T-helper 22 cell (primary cell): ENCODE data around the gene NHS.

Experiments used
- DNase-seq: peaks from one replicate; pipeline ENCODE4 v3.0.0-alpha.2; 2020; ENCODE audit warnings: low read depth

The NHS gene

DNA sequence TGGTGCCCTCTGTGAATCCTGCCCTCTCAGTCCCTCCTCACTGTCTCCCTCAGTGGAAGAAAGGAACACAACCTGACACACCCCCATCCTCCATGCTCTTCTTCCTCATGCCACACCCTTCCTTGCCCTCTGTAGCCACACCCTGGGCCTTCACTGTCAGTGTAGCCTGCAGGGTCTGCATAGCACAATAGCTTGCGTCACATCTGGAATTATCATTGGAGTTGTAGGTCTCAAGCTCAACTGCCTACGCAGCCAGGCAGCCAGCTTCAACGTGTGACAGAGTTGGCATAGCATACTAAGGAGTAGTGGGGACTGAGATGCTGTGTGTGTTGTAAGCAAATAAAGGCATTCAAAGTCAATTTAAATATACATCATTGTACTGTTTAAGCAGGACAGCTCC, 248.8 kb downstream of the NHS start:
- no peak for DNase-seq

GRCh38 chrX:17627026-17627425, 252.0 kb downstream of the NHS start:
- no peak for DNase-seq

GRCh38 chrX:17628976-17629375, 254.0 kb downstream of the NHS start:
- DNase-seq, result no peak

DNA sequence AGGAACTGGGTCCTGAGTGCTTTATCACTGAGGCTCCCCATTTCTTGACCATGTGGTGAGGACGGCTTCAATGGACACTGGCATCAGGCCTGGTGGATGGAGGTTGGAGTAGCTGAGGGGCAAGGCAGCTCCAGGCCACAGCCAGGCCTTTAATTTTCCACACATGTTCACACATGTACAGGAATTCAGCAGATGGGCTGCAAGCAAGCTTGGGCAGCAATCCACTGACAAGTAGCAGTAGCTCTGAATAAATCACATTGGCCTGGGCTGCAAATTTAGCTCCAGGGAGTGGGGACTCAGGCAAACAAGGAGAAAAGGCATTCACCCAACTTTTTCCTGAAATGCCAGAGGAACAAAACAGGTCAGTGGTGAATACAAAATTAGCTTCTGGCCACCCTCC, 254.5 kb downstream of the NHS start:
- DNase-seq, result no peak

GRCh38 chrX:17631647-17632046, 256.6 kb downstream of the NHS start:
- no peak for DNase-seq

- no peak for DNase-seq
Observed at GRCh38 chrX:17632942-17633341, 257.9 kb downstream of the NHS start.

DNA sequence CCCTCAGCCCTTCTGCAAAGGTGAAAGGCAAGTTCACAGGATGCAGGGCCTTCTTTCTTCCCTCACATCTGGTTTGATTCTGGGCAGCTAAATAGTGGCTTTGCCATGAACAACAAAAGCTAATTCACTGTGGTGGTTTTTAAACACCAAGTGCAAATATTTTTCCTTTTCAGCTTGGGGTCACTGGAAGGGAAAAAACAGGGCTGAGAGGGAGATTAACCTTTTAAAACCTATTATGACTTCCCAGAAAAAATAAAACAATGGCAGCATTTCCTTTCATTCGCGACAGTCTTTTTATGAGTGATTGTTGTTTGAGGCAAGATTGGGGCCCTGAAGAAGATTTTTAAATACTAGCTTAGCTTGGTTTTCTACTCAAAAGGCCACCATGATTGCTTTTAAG, 258.5 kb downstream of the NHS start:
- no peak for DNase-seq

GRCh38 chrX:17634542-17635207, 259.7 kb downstream of the NHS start:
- no peak for DNase-seq

DNA sequence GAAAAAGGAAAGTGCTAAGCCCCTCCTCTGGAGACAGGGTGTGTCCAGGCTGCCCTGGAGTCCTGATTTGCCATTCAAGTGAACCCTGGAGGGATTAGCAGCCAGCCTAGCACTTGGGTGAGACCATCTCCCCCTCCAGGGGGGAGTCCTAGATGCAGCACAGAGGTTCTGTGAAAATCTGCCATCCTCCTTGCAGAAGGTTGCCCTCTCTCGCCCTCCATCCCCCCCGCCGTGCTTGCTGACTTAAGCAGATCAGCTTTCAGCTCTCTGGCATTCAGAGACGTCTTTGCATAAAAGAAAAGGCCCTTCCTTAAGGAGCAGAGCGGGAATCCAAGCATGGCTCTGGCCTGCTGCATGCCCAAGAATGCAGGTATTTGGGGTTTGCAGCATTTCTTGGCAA, 260.2 kb downstream of the NHS start:
- DNase-seq, result no peak

DNA sequence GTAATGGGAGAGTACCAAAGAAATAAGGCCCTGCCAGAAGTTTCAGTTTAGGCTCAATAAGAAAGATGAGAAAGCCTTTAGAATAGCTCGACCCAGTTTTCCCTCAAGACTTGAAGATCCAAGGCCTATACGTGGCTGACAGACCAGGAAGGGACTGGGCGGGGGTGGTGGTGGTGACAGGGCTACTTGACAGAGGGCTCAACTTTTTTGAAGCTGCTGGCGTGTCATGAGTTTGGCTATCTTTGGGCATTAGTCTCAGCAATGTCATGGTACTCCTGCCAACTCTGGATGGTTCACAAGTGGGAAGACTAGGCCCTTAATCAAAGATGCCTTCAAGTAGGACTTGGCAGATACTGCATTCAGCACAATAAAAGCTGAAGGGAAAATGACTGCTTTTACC, 262.2 kb downstream of the NHS start:
- no peak for DNase-seq

GRCh38 chrX:17638731-17639130, 263.7 kb downstream of the NHS start:
- DNase-seq, result no peak

DNA sequence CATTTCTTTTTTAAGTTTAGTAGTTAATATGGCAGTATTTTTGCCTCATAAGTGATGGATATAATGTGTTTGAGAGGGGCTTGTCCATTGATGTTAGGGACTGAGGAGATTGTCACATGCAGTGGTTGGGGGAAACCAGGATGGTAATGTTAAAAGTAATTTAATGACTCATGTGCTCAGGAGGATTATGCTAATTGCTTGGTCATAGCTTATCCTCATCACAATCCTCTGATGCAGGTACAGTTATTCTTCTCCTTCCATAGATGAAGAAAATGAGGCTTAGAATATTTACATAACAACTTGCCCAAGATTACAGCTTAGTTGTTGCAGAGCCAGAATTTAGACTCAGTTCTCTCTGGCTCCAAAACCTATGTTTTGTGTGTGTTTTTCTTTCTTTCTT, 267.9 kb downstream of the NHS start:
- no peak for DNase-seq

- no peak for DNase-seq
Observed at GRCh38 chrX:17643528-17643927, 268.5 kb downstream of the NHS start.

DNA sequence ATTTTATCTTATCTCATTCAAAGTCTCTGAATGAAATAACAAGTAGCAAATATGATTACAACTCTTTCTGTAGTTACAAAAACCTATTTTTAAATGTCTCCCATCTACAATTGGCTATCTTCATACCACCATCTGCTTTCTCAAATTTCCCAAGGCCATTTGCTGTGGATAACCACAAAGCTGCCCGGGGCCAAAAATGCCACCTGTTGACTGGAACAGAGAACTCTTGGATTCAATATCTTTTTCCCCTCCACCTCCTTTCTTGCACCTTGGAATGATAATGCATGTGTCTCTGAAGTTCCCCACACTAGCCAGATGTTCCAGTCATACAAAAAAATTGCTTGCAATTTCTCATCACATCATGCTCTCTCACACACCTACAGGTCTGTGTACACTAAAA, 269.0 kb downstream of the NHS start:
- no peak for DNase-seq

- no peak for DNase-seq
Observed at GRCh38 chrX:17654116-17654515, 279.1 kb downstream of the NHS start.

GRCh38 chrX:17655211-17656034, 280.4 kb downstream of the NHS start:
- no peak for DNase-seq

- no peak for DNase-seq
Observed at GRCh38 chrX:17656035-17656418, 281.0 kb downstream of the NHS start.

DNA sequence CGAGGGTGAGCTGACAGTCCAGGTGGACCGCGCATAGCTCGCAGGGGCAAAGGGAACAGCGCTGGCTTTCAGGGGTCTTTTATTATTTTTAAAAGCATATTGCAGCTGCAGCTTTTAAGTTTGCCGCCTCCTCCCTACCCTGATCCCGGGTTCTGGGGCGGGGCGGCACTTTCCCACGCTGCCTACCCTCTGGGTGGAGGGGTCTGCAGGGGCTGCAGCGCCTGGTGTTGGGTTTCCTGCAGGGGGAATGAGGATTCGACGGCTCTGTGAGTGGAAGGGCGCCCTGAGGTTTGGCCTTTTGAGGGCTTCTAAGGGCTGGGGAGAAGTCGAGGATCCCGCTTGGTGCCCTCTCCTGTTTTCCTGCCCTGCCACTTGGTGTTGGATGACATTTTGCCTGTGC, 281.6 kb downstream of the NHS start:
- DNase-seq, result no peak

DNA sequence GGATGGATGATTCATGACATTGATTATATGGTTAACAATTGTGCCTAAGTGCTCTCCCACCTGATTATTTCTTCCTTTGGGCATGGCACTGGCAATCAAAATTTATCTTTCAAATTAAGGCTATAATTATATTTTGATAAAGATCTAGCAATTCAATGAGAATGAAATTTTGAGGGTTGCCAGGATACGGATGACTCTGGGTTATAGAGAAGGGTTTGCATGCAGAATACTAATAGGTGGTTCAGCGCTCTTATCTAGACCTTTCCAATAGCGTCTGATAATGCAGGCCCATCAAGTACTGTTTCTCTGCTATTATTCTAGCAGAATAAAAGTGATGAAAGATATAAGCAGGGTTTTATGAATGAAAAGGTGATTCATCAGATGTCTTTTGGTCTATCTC, 287.4 kb downstream of the NHS start:
- no peak for DNase-seq

GRCh38 chrX:17668929-17669328, 293.9 kb downstream of the NHS start:
- DNase-seq, result no peak

GRCh38 chrX:17669458-17669857, 294.5 kb downstream of the NHS start:
- DNase-seq, result no peak

- DNase-seq, result no peak
Observed at GRCh38 chrX:17669891-17670290, 294.9 kb downstream of the NHS start.

GRCh38 chrX:17670874-17671273, 295.9 kb downstream of the NHS start:
- no peak for DNase-seq

DNA sequence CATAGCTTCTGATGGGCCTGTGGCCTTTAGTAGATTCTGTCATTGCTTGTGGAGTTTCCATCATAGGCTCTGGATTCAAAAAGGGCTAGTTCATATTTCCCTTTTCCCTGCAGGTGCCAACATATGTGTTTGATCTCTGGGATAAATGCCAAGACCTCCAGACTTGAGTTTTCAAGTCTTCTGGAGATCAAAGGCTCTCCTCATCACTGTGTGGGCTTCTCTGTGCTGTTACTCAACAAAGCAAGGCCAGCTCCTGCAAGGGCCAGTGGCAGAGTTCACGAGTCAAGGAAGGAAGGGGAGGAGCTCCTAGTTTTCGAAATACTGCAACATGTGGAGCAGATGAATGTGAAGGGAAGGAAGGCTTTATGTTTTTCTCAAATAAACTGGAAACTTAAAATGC, 299.6 kb downstream of the NHS start:
- no peak for DNase-seq
